Gastroesophageal sphincter (tissue), 4 donors: ENCODE data around the gene SMARCC1. TPM values are rescaled to one million over a fixed set of nuclear protein-coding genes. Genes with fewer than 3 reads are reported as not detected.
A peak's percentile ranks its signal among the peaks of the same experiment; 100 is the strongest.

Experiments
- ATAC-seq: fragments of 150-250 bp; one replicate; pipeline ENCODE4 v1.9.1; 2016; ENCODE audit warnings: mild to moderate bottlenecking, moderate library complexity
- H3K27ac ChIP-seq, 4 donors: fragments of 200-600 bp; sonication (generic) in 3 of 4; 1 replicate in 3 of 4; 2 replicates in 1 of 4; pipeline ENCODE4 v1.5.1; 2016 to 2019
- H3K27me3 ChIP-seq: fragments of 200-600 bp; sonication (generic); one replicate; pipeline ENCODE4 v1.5.1; 2019
- H3K36me3 ChIP-seq, 2 donors: fragments of 200-600 bp; sonication (generic); one replicate each; pipeline ENCODE4 v1.5.1; 2019; ENCODE audit warnings: control low read depth in 1 of 2
- H3K4me1 ChIP-seq, 3 donors: fragments of 200-600 bp; sonication (generic); 1 replicate in 2 of 3; 2 replicates in 1 of 3; pipeline ENCODE4 v1.5.1; 2016 to 2019; ENCODE audit warnings: control low read depth in 2 of 3
- H3K4me3 ChIP-seq, 2 donors: fragments of 200-600 bp; sonication (generic); one replicate each; pipeline ENCODE4 v1.5.1; 2019; ENCODE audit warnings: mild to moderate bottlenecking in 1 of 2, moderate library complexity in 1 of 2
- H3K9me3 ChIP-seq, 3 donors: fragments of 200-600 bp; sonication (generic); one replicate each; pipeline ENCODE4 v1.5.1; 2017 to 2019; ENCODE audit warnings: control low read depth in 2 of 3
- CTCF ChIP-seq, 4 experiments: fragments of 200-600 bp in 2 of 4; fragments of 450-650 bp in 2 of 4; sonication (generic) in 1 of 4; IDR thresholded peaks; one replicate each; pipeline ENCODE4 v1.5.1; 2017 to 2019; ENCODE audit warnings: antibody characterized with exemption in 4 of 4, mild to moderate bottlenecking in 2 of 4, moderate library complexity in 2 of 4
- EP300 ChIP-seq: sonication (generic); formaldehyde crosslinking; IDR thresholded peaks from one replicate; pipeline ENCODE4 v1.6.1; 2017; ENCODE audit warnings: antibody characterized with exemption, mild to moderate bottlenecking
- POLR2A ChIP-seq, 2 donors: fragments of 450-650 bp; IDR thresholded peaks; one replicate each; pipeline ENCODE4 v1.6.1; 2017; ENCODE audit warnings: antibody characterized with exemption in 2 of 2, mild to moderate bottlenecking in 2 of 2, moderate library complexity in 1 of 2
- POLR2AphosphoS5 ChIP-seq: sonication (generic); formaldehyde crosslinking; IDR thresholded peaks from one replicate; pipeline ENCODE4 v1.6.1; 2017; ENCODE audit warnings: antibody characterized with exemption
- WGBS, 2 donors: methylation state at CpG; one replicate each; pipeline ENCODE4 v1.1.5; 2018; ENCODE audit warnings: low coverage in 1 of 2; 5-methylcytosine and 5-hydroxymethylcytosine counted together
- total RNA-seq, 4 donors: library from RNA; depleted of rRNA; stranded (reverse); fragments of >200 nt; gene quantifications; one replicate each; pipeline ENCODE4 v1.1.0, GENCODE V29; 2016

The SMARCC1 gene
- total RNA-seq, 4 donors from 2014 or later = 38.5 to 68.2 (median 49.1) TPM

GRCh38 chr3:47553407-47553806 is 228.3 kb downstream of the SMARCC1 start:
- no peak overlapping the region for H3K27ac ChIP-seq
- no peaks in the 10 kb centered on the region for H3K36me3 ChIP-seq
- 49 to 79% methylated on average over 6 to 7 of the region's 7 CpGs for WGBS, 2 donors
- no peak for ATAC-seq
- H3K9me3 ChIP-seq = no peaks in the 10 kb centered on the region
- no peaks in the 10 kb centered on the region for H3K4me1 ChIP-seq
- TF ChIP-seq CTCF (IDR thresholded peaks at IDR 0.05) (no peak), EP300 (no peak), POLR2A (IDR thresholded peaks at IDR 0.05) (no peak), POLR2AphosphoS5 (no peak)
- no peaks in the 10 kb centered on the region for H3K27me3 ChIP-seq
- H3K4me3 ChIP-seq = no peak overlapping the region

- no peaks in the 10 kb centered on the region for H3K27me3 ChIP-seq
- peaks cover 0 to 10% (median 0%) of the 10 kb centered on the region in 3 donors for H3K4me1 ChIP-seq
- no peak for TF ChIP-seq CTCF (IDR thresholded peaks at IDR 0.05)
- TF ChIP-seq EP300 = no peak
- TF ChIP-seq POLR2AphosphoS5 = no peak
- no peak for TF ChIP-seq POLR2A (IDR thresholded peaks at IDR 0.05)
- no peaks in the 10 kb centered on the region for H3K9me3 ChIP-seq
- peak; percentile 74 for ATAC-seq
- H3K36me3 ChIP-seq = no peaks in the 10 kb centered on the region
- H3K4me3 ChIP-seq = no peak overlapping the region
- peak overlapping the region in 2 of 4 donors; percentile 34 to 53 for H3K27ac ChIP-seq
- WGBS, 2 donors = 20% methylated on average over 2 of the region's 21 CpGs; no CpG with 5 or more reads in 1 of the 2 donors
Measured at GRCh38 chr3:47542471-47543173, 239.1 kb downstream of the SMARCC1 start.

GRCh38 chr3:47541583-47542108 is 240.0 kb downstream of the SMARCC1 start:
- TF ChIP-seq POLR2AphosphoS5 (no peak), CTCF (IDR thresholded peaks at IDR 0.05) (no peak), EP300 (no peak), POLR2A (IDR thresholded peaks at IDR 0.05) (no peak)
- no peak overlapping the region for H3K4me3 ChIP-seq
- WGBS, 2 donors = 75 to 83% methylated on average over 3 to 6 of the region's 6 CpGs

GRCh38 chr3:47540281-47540680 is 241.4 kb downstream of the SMARCC1 start:
- ATAC-seq = no peak
- WGBS, 2 donors = 100% methylated on average over 1 to 2 of the region's 4 CpGs
- Histone ChIP-seq H3K27me3 (no peaks in the 10 kb centered on the region), H3K9me3 (no peaks in the 10 kb centered on the region), H3K4me1 (peaks cover 0 to 10% (median 0%) of the 10 kb centered on the region in 3 donors), H3K27ac (no peak overlapping the region), H3K4me3 (no peak overlapping the region), H3K36me3 (no peaks in the 10 kb centered on the region)
- no peak for TF ChIP-seq POLR2AphosphoS5
- TF ChIP-seq POLR2A (IDR thresholded peaks at IDR 0.05) = no peak
- TF ChIP-seq CTCF (IDR thresholded peaks at IDR 0.05) = no peak
- TF ChIP-seq EP300 = no peak

More at GRCh38 chr3:47541583-47542108, 240.0 kb downstream of the SMARCC1 start:
- no peaks in the 10 kb centered on the region for H3K36me3 ChIP-seq
- no peaks in the 10 kb centered on the region for H3K9me3 ChIP-seq
- H3K4me1 ChIP-seq = peaks cover 0 to 10% (median 0%) of the 10 kb centered on the region in 3 donors
- H3K27ac ChIP-seq = no peak overlapping the region
- H3K27me3 ChIP-seq = no peaks in the 10 kb centered on the region
- ATAC-seq = no peak

- no peaks in the 10 kb centered on the region for H3K36me3 ChIP-seq
- TF ChIP-seq POLR2A (IDR thresholded peaks at IDR 0.05) (no peak), CTCF (IDR thresholded peaks at IDR 0.05) (no peak), POLR2AphosphoS5 (no peak), EP300 (no peak)
- H3K4me3 ChIP-seq = no peak overlapping the region
- no peaks in the 10 kb centered on the region for H3K9me3 ChIP-seq
- no peak for ATAC-seq
- 80 to 87% methylated on average over 3 to 4 of the region's 6 CpGs for WGBS, 2 donors
- peaks cover 0 to under 1% (median 0%) of the 10 kb centered on the region in 3 donors for H3K4me1 ChIP-seq
- H3K27ac ChIP-seq = no peak overlapping the region
- no peaks in the 10 kb centered on the region for H3K27me3 ChIP-seq
Measured at GRCh38 chr3:47536967-47537366, 244.7 kb downstream of the SMARCC1 start.
